Measurements from ENCODE around the gene RALGAPA2.

- TF ChIP-seq, protein P1, sequence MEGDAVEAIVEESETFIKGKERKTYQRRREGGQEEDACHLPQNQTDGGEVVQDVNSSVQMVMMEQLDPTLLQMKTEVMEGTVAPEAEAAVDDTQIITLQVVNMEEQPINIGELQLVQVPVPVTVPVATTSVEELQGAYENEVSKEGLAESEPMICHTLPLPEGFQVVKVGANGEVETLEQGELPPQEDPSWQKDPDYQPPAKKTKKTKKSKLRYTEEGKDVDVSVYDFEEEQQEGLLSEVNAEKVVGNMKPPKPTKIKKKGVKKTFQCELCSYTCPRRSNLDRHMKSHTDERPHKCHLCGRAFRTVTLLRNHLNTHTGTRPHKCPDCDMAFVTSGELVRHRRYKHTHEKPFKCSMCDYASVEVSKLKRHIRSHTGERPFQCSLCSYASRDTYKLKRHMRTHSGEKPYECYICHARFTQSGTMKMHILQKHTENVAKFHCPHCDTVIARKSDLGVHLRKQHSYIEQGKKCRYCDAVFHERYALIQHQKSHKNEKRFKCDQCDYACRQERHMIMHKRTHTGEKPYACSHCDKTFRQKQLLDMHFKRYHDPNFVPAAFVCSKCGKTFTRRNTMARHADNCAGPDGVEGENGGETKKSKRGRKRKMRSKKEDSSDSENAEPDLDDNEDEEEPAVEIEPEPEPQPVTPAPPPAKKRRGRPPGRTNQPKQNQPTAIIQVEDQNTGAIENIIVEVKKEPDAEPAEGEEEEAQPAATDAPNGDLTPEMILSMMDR (conservative IDR thresholded peaks at IDR 0.05; ENCODE audit: low read length), result no peak
- no peak for TF ChIP-seq EZH2phosphoT487 (IDR thresholded peaks at IDR 0.05; ENCODE audit: borderline replicate concordance)
These were observed 21.5 kb upstream of the RALGAPA2 start for GRCh38 chr20:20733943-20734342.
